ENCODE results near the gene PTHLH. TPM values are rescaled to one million over a fixed set of nuclear protein-coding genes. Genes with fewer than 3 reads are reported as not detected.

Gene PTHLH
- 1 to 10 TPM; 3.8 to 6.8 TPM for polyA plus RNA-seq

DNA sequence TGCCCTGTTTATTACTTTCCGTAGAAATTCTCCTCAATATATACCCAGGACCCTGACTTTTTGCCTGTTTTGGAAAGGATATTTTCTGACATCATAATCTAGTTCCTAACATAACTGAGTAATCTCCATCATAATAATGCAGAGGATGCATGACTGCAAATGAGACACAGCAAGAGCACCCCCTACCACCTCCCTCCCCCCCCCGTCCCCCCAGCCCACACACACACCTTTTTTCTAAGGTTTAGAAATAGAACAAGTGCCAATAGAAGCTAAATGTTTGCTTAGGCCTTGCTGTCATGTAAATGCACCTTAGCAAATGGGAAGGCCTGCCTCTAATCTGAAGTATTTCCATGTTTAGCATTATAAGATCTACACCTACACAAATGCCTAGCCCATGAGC lies at the start of gene PTHLH:
TSS of gene PTHLH (minus strand) at position 13 of the 400 bp plus-strand sequence. CDS start 3,239 bp downstream, outside the sequence.
- peaks cover 0 to 5% of the 10 kb centered on the region in 2 donors for H3K4me1 ChIP-seq (ENCODE audit: control insufficient read depth in 2 of 2, insufficient read depth in 2 of 2, low read length in 1 of 2)
- H3K36me3 ChIP-seq (ENCODE audit: control insufficient read depth in 2 of 2, insufficient read depth in 2 of 2, low read length in 1 of 2) = no peaks in the 10 kb centered on the region
- 41 to 48% methylated on average over 2 of the region's 2 CpGs for WGBS, 2 donors
- peaks cover 0 to 6% of the 10 kb centered on the region in 2 donors for H3K27me3 ChIP-seq (ENCODE audit: control insufficient read depth in 1 of 2, insufficient read depth in 2 of 2, low read length in 2 of 2)
- no peaks in the 10 kb centered on the region for H3K9me3 ChIP-seq (ENCODE audit: control insufficient read depth in 2 of 2, insufficient read depth in 1 of 2, low read depth in 1 of 2, low read length in 1 of 2)
- no peak within 1 kb of the TSS for H3K4me3 ChIP-seq (ENCODE audit: low read depth in 1 of 2, low read length in 2 of 2)
- H3K27ac ChIP-seq (ENCODE audit: low read depth in 2 of 2, low read length in 1 of 2) = no peak within 1 kb of the TSS

- Histone ChIP-seq H3K27ac (ENCODE audit: low read depth in 2 of 2, low read length in 1 of 2) (no peak overlapping the region), H3K4me3 (ENCODE audit: low read depth in 1 of 2, low read length in 2 of 2) (no peak overlapping the region), H3K36me3 (ENCODE audit: control insufficient read depth in 2 of 2, insufficient read depth in 2 of 2, low read length in 1 of 2) (no peaks in the 10 kb centered on the region), H3K4me1 (ENCODE audit: control insufficient read depth in 2 of 2, insufficient read depth in 2 of 2, low read length in 1 of 2) (no peaks in the 10 kb centered on the region), H3K9me3 (ENCODE audit: control insufficient read depth in 2 of 2, insufficient read depth in 1 of 2, low read depth in 1 of 2, low read length in 1 of 2) (peaks cover 0 to 2% of the 10 kb centered on the region in 2 donors), H3K27me3 (ENCODE audit: control insufficient read depth in 1 of 2, insufficient read depth in 2 of 2, low read length in 2 of 2) (no peaks in the 10 kb centered on the region)
- 62 to 73% methylated on average over 4 of the region's 4 CpGs for WGBS, 2 donors
Measured at GRCh38 chr12:28021704-28022103, 49.2 kb upstream of the PTHLH start.

- Histone ChIP-seq H3K4me3 (ENCODE audit: low read depth in 1 of 2, low read length in 2 of 2) (no peak overlapping the region), H3K36me3 (ENCODE audit: control insufficient read depth in 2 of 2, insufficient read depth in 2 of 2, low read length in 1 of 2) (no peaks in the 10 kb centered on the region), H3K27me3 (ENCODE audit: control insufficient read depth in 1 of 2, insufficient read depth in 2 of 2, low read length in 2 of 2) (no peaks in the 10 kb centered on the region), H3K9me3 (ENCODE audit: control insufficient read depth in 2 of 2, insufficient read depth in 1 of 2, low read depth in 1 of 2, low read length in 1 of 2) (peaks cover 0 to 2% of the 10 kb centered on the region in 2 donors), H3K27ac (ENCODE audit: low read depth in 2 of 2, low read length in 1 of 2) (no peak overlapping the region), H3K4me1 (ENCODE audit: control insufficient read depth in 2 of 2, insufficient read depth in 2 of 2, low read length in 1 of 2) (no peaks in the 10 kb centered on the region)
- WGBS, 2 donors = 58 to 74% methylated on average over 1 of the region's 1 CpG
Measured at GRCh38 chr12:28017873-28018255, 45.3 kb upstream of the PTHLH start.

DNA sequence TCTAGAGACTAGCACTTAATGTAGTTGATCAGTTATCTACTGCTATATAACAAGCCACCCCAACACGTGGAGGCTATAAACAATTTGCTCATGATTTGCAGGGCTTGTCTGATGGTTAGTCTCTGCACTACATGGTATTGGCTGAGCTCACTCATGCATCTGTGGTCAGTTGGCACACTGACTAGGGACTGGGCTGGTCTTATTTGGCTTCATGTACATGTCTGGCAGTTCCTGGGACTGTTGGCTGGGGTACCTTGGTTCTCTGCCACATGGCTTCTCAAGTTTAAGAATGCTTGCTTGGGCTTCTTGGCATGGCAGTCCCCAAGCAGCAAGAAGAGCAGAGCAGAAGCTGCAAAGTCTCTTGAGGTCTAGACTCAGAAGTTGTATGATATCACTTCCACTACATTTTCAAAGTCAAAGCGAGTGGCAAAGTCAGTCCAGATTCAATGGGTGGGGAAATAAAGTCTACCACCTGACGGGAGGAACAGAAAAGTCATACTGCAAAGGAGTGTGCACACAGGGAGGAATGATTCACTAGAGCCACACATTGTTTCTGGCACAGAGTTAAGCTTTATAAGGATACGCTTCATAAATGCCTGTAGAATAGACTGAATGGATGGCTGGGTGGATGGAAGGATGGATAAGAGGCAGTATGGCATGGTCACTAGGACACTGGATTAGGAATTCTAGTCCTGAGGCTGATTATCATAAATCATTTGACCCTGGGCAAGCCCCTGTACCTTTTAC lies 44.8 kb upstream of the PTHLH start:
- Histone ChIP-seq H3K4me1 (ENCODE audit: control insufficient read depth in 2 of 2, insufficient read depth in 2 of 2, low read length in 1 of 2) (no peaks in the 10 kb centered on the region), H3K27me3 (ENCODE audit: control insufficient read depth in 1 of 2, insufficient read depth in 2 of 2, low read length in 2 of 2) (no peaks in the 10 kb centered on the region), H3K36me3 (ENCODE audit: control insufficient read depth in 2 of 2, insufficient read depth in 2 of 2, low read length in 1 of 2) (no peaks in the 10 kb centered on the region), H3K9me3 (ENCODE audit: control insufficient read depth in 2 of 2, insufficient read depth in 1 of 2, low read depth in 1 of 2, low read length in 1 of 2) (peaks cover 0 to 2% of the 10 kb centered on the region in 2 donors), H3K27ac (ENCODE audit: low read depth in 2 of 2, low read length in 1 of 2) (no peak overlapping the region), H3K4me3 (ENCODE audit: low read depth in 1 of 2, low read length in 2 of 2) (no peak overlapping the region)
- 53 to 68% methylated on average over 4 of the region's 4 CpGs for WGBS, 2 donors

- whole genome bisulfite sequencing, 2 donors = 91% methylated on average over 1 of the region's 1 CpG
- Histone ChIP-seq H3K9me3 (ENCODE audit: control insufficient read depth in 2 of 2, insufficient read depth in 1 of 2, low read depth in 1 of 2, low read length in 1 of 2) (peaks cover 0 to 2% of the 10 kb centered on the region in 2 donors), H3K4me1 (ENCODE audit: control insufficient read depth in 2 of 2, insufficient read depth in 2 of 2, low read length in 1 of 2) (no peaks in the 10 kb centered on the region), H3K27me3 (ENCODE audit: control insufficient read depth in 1 of 2, insufficient read depth in 2 of 2, low read length in 2 of 2) (no peaks in the 10 kb centered on the region), H3K4me3 (ENCODE audit: low read depth in 1 of 2, low read length in 2 of 2) (no peak overlapping the region), H3K27ac (ENCODE audit: low read depth in 2 of 2, low read length in 1 of 2) (no peak overlapping the region), H3K36me3 (ENCODE audit: control insufficient read depth in 2 of 2, insufficient read depth in 2 of 2, low read length in 1 of 2) (no peaks in the 10 kb centered on the region)
Measured at GRCh38 chr12:28015165-28015564, 42.6 kb upstream of the PTHLH start.

GRCh38 chr12:28014196-28014595 lies 41.7 kb upstream of the PTHLH start:
- Histone ChIP-seq H3K4me1 (ENCODE audit: control insufficient read depth in 2 of 2, insufficient read depth in 2 of 2, low read length in 1 of 2) (no peaks in the 10 kb centered on the region), H3K4me3 (ENCODE audit: low read depth in 1 of 2, low read length in 2 of 2) (no peak overlapping the region), H3K36me3 (ENCODE audit: control insufficient read depth in 2 of 2, insufficient read depth in 2 of 2, low read length in 1 of 2) (no peaks in the 10 kb centered on the region), H3K9me3 (ENCODE audit: control insufficient read depth in 2 of 2, insufficient read depth in 1 of 2, low read depth in 1 of 2, low read length in 1 of 2) (peaks cover 0 to 2% of the 10 kb centered on the region in 2 donors), H3K27ac (ENCODE audit: low read depth in 2 of 2, low read length in 1 of 2) (no peak overlapping the region), H3K27me3 (ENCODE audit: control insufficient read depth in 1 of 2, insufficient read depth in 2 of 2, low read length in 2 of 2) (no peaks in the 10 kb centered on the region)
- 92 to 93% methylated on average over 1 of the region's 1 CpG for WGBS, 2 donors

DNA sequence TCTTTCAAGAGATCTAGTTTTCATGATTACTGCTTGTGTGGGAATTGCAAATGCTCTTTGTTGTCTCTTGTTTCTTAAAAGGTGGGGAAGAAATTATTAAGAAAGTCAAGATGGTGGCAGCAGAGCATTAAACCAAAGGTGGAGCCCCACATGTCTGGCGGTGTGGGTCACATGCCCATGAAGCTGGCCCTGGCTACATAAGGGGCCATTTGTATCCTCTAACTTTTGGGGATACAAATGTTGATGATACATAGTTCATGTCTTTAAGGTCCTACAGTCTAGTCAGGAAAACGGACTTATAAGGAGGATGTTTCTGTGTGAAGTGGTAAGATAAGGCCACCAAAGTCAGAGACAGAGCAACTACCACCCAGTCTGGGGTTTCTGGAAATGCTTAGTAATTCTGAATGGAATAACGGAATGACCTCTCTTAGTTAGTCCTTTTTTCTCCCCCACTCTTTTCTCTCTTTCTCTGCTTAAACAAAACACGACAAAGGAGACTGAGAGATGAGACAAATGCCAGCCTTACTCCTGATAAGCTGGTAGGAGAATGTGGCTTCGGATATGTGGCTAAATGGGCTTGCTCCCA lies 39.9 kb upstream of the PTHLH start:
- no peak overlapping the region for H3K4me3 ChIP-seq (ENCODE audit: low read depth in 1 of 2, low read length in 2 of 2)
- WGBS, 2 donors = 83 to 88% methylated on average over 5 of the region's 5 CpGs
- H3K36me3 ChIP-seq (ENCODE audit: control insufficient read depth in 2 of 2, insufficient read depth in 2 of 2, low read length in 1 of 2) = no peaks in the 10 kb centered on the region
- peaks cover 0 to 2% of the 10 kb centered on the region in 2 donors for H3K9me3 ChIP-seq (ENCODE audit: control insufficient read depth in 2 of 2, insufficient read depth in 1 of 2, low read depth in 1 of 2, low read length in 1 of 2)
- no peaks in the 10 kb centered on the region for H3K27me3 ChIP-seq (ENCODE audit: control insufficient read depth in 1 of 2, insufficient read depth in 2 of 2, low read length in 2 of 2)
- no peaks in the 10 kb centered on the region for H3K4me1 ChIP-seq (ENCODE audit: control insufficient read depth in 2 of 2, insufficient read depth in 2 of 2, low read length in 1 of 2)
- H3K27ac ChIP-seq (ENCODE audit: low read depth in 2 of 2, low read length in 1 of 2) = no peak overlapping the region

DNA sequence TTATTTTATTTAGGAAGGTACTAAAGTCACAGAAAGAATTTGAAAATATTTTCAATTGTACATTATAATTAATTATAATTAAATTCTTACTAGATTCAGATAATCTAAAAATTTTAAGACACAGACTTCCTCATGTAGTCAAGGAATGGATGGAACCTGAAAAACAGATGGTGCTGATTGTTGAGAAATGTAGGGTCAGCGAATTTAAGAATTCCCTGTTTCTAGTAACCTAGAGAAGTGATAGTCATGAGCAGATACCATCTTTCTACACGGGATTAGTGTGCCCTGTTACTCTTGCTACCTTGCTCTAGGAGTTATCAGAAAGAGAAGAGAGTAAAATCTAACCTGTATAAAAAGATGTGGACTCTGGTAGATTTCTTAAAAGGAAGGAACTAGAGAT lies 37.5 kb upstream of the PTHLH start:
- no peaks in the 10 kb centered on the region for H3K9me3 ChIP-seq (ENCODE audit: control insufficient read depth in 2 of 2, insufficient read depth in 1 of 2, low read depth in 1 of 2, low read length in 1 of 2)
- H3K36me3 ChIP-seq (ENCODE audit: control insufficient read depth in 2 of 2, insufficient read depth in 2 of 2, low read length in 1 of 2) = no peaks in the 10 kb centered on the region
- no peaks in the 10 kb centered on the region for H3K4me1 ChIP-seq (ENCODE audit: control insufficient read depth in 2 of 2, insufficient read depth in 2 of 2, low read length in 1 of 2)
- H3K27me3 ChIP-seq (ENCODE audit: control insufficient read depth in 1 of 2, insufficient read depth in 2 of 2, low read length in 2 of 2) = no peaks in the 10 kb centered on the region
- WGBS, 2 donors = 83 to 84% methylated on average over 2 of the region's 2 CpGs
- H3K4me3 ChIP-seq (ENCODE audit: low read depth in 1 of 2, low read length in 2 of 2) = no peak overlapping the region
- no peak overlapping the region for H3K27ac ChIP-seq (ENCODE audit: low read depth in 2 of 2, low read length in 1 of 2)

GRCh38 chr12:27999970-28000369 lies 27.4 kb upstream of the PTHLH start:
- H3K4me1 ChIP-seq (ENCODE audit: control insufficient read depth in 2 of 2, insufficient read depth in 2 of 2, low read length in 1 of 2) = no peaks in the 10 kb centered on the region
- WGBS, 2 donors = 77 to 82% methylated on average over 4 of the region's 4 CpGs
- H3K36me3 ChIP-seq (ENCODE audit: control insufficient read depth in 2 of 2, insufficient read depth in 2 of 2, low read length in 1 of 2) = no peaks in the 10 kb centered on the region
- no peak overlapping the region for H3K27ac ChIP-seq (ENCODE audit: low read depth in 2 of 2, low read length in 1 of 2)
- H3K27me3 ChIP-seq (ENCODE audit: control insufficient read depth in 1 of 2, insufficient read depth in 2 of 2, low read length in 2 of 2) = no peaks in the 10 kb centered on the region
- H3K4me3 ChIP-seq (ENCODE audit: low read depth in 1 of 2, low read length in 2 of 2) = no peak overlapping the region
- no peaks in the 10 kb centered on the region for H3K9me3 ChIP-seq (ENCODE audit: control insufficient read depth in 2 of 2, insufficient read depth in 1 of 2, low read depth in 1 of 2, low read length in 1 of 2)

- no peaks in the 10 kb centered on the region for H3K27me3 ChIP-seq (ENCODE audit: control insufficient read depth in 1 of 2, insufficient read depth in 2 of 2, low read length in 2 of 2)
- 48 to 67% methylated on average over 2 of the region's 2 CpGs for WGBS, 2 donors
- no peak overlapping the region for H3K4me3 ChIP-seq (ENCODE audit: low read depth in 1 of 2, low read length in 2 of 2)
- H3K9me3 ChIP-seq (ENCODE audit: control insufficient read depth in 2 of 2, insufficient read depth in 1 of 2, low read depth in 1 of 2, low read length in 1 of 2) = no peaks in the 10 kb centered on the region
- H3K4me1 ChIP-seq (ENCODE audit: control insufficient read depth in 2 of 2, insufficient read depth in 2 of 2, low read length in 1 of 2) = no peaks in the 10 kb centered on the region
- H3K36me3 ChIP-seq (ENCODE audit: control insufficient read depth in 2 of 2, insufficient read depth in 2 of 2, low read length in 1 of 2) = no peaks in the 10 kb centered on the region
- H3K27ac ChIP-seq (ENCODE audit: low read depth in 2 of 2, low read length in 1 of 2) = no peak overlapping the region
Measured at GRCh38 chr12:27999521-27999920, 27.0 kb upstream of the PTHLH start.
